GM20000 (cell line): Measurements from ENCODE around the gene PHLDA2.

Experiments used
- DNase-seq: peaks from one replicate; pipeline ENCODE4 v3.0.0; 2012; ENCODE audit warnings: low spot score
- CTCF ChIP-seq: IDR thresholded peaks from 2 replicates; pipeline ENCODE4 v1.5.1; 2012; ENCODE audit warnings: mild to moderate bottlenecking, control low read depth; ENCODE audit errors: extremely low read depth, missing control alignments

PHLDA2 gene

DNA sequence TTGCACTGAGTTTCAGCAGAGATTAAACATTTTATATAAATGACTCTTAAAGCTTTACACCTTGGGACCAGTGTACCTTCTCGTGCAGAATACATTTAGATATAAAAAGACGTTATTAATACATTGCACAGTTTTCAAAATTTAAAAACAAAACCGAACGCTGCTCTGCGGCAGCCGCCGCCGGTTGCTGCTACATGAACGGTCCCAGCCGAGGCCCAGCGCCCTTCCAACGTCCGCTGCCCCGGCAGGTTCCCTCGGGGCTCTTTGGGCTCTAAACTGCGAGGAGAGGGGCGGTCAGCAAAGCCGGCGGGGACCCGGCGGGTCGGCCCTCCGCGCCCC is 45.6 kb downstream of the PHLDA2 start:
- no peak for TF ChIP-seq CTCF
- no peak for DNase-seq

GRCh38 chr11:2882396-2883110 is 46.7 kb downstream of the PHLDA2 start:
- TF ChIP-seq CTCF = no peak
- no peak for DNase-seq

- no peak for TF ChIP-seq CTCF
- DNase-seq = no peak
Observed at GRCh38 chr11:2881981-2882375, 47.2 kb downstream of the PHLDA2 start.

DNA sequence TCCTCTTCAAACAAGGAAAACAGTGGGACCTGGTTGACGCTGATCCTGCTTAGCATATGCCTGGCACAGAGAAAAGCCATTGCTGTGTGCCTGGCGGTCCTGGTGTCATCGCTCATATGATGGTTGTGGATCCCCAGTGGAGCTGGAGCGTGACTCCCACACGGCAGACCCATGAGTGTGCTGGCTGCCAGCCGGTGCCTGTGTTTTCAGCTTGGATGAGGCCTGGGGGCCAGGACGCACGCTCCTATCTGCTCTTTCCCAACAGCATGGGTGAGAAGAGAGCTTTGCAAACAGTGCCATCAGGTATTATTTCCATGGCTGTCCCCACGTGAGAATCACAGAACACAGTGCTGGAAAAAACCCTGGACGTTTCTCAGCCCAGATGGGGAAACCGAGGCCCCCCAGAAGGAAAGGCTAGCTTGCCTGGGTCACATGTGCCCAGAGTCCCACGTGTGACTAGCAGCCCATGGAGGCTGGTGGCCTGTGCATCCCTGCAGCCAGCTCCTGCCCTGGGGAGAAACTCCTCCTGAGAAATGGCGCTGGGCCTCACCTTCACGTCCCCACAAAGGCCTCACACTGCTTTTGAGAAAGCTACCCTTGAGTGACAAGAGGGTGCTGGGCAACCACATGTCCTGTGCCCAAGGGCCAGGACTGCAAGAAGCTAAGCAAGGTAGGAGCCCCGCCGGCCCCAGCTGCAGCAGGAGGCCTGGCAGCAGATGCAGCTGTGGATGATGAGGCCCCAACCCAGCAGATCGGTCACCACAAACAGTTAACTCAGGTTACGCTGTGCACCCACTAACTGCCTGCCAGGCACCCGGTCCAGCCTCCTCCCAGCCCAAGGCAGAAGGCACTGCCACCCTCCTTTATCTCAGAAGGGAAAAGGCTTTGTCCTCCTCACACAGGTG is 47.9 kb downstream of the PHLDA2 start:
- no peak for DNase-seq
- no peak for TF ChIP-seq CTCF

GRCh38 chr11:2880646-2881045 is 48.6 kb downstream of the PHLDA2 start:
- no peak for TF ChIP-seq CTCF
- DNase-seq = no peak

DNA sequence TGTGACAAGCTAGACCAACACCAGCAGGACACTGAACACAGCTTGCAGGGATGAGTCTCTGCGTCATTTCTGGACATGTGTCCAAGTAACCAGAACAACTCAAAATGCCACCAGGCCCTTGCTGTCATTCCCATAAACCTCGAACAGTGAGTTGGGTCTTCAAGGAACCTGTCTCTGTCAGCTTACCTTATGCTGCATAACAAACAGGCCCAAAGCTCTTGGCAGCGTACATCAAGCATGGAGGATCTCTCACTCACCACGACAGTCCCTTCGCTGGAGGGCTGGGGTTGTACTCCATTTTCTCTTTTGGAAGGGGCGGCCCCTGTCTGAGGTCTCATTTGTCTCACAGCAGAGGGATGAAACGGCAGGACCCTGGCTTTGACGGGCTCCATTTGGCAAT is 50.4 kb downstream of the PHLDA2 start:
- TF ChIP-seq CTCF = no peak
- DNase-seq = no peak
